Liver (tissue), 3 donors: ENCODE results near the gene HDAC6.

ENCODE experiments used
- GABPA ChIP-seq, 2 donors: IDR thresholded peaks in 1 of 2; conservative IDR thresholded peaks in 1 of 2; 2 replicates each; pipeline ENCODE4 v1.6.1; 2016; ENCODE audit warnings: antibody characterized with exemption in 2 of 2, mild to moderate bottlenecking in 1 of 2, moderate library complexity in 1 of 2
- JUND ChIP-seq, 2 donors: IDR thresholded peaks; 2 replicates each; pipeline ENCODE4 v1.6.1; 2016; ENCODE audit warnings: antibody characterized with exemption in 2 of 2
- RAD21 ChIP-seq, 2 donors: IDR thresholded peaks; 2 replicates each; pipeline ENCODE4 v1.6.1; 2016; ENCODE audit warnings: antibody characterized with exemption in 2 of 2, mild to moderate bottlenecking in 2 of 2
- TAF1 ChIP-seq: conservative IDR thresholded peaks from 2 replicates; pipeline ENCODE4 v1.6.1; 2016; ENCODE audit warnings: antibody characterized with exemption, mild to moderate bottlenecking
- YY1 ChIP-seq: IDR thresholded peaks from 2 replicates; pipeline ENCODE4 v1.6.1; 2016; ENCODE audit warnings: antibody characterized with exemption, mild to moderate bottlenecking
- TF ChIP-seq, protein P1 (sequence below): IDR thresholded peaks from 2 replicates; pipeline ENCODE4 v1.6.1; 2016; ENCODE audit warnings: antibody characterized with exemption
- TF ChIP-seq, protein P2 (sequence below): fragments of 150-350 bp; IDR thresholded peaks from 2 replicates; pipeline ENCODE4 v1.5.1; 2017; ENCODE audit warnings: improper control_type of control experiment, low read depth, low read length; ENCODE audit not compliant: missing input control
- TF ChIP-seq, protein P3 (sequence below): IDR thresholded peaks from 2 replicates; pipeline ENCODE4 v1.6.1; 2016; ENCODE audit warnings: antibody characterized with exemption, mild to moderate bottlenecking
- TF ChIP-seq, protein P4 (sequence below): IDR thresholded peaks from 2 replicates; pipeline ENCODE4 v1.6.1; 2016; ENCODE audit warnings: antibody characterized with exemption
- donor health status: healthy.
- donor health status: healthy.

DNA sequence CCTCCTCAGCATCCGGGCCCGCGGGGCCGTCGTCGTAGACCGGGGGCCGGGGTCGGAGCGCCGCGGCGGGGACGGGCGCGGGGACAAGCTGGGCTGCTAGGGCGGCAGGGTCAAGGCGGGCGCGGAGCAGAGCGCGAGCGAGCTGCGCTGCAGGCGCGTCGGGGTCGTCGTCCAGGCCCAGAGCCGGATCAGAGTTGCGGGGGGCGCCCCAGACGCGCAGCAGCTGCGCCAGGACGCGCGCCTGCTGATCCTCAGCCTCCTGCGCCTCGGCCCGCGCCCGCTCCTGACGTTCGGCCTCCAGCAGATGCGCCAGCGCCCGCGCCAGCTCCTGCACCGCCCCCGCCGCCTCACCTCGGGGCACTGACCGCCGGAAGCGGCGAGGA lies 30.0 kb downstream of the HDAC6 start:
- TF ChIP-seq, protein P1, sequence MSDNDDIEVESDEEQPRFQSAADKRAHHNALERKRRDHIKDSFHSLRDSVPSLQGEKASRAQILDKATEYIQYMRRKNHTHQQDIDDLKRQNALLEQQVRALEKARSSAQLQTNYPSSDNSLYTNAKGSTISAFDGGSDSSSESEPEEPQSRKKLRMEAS = no peak
- TF ChIP-seq, protein P2, sequence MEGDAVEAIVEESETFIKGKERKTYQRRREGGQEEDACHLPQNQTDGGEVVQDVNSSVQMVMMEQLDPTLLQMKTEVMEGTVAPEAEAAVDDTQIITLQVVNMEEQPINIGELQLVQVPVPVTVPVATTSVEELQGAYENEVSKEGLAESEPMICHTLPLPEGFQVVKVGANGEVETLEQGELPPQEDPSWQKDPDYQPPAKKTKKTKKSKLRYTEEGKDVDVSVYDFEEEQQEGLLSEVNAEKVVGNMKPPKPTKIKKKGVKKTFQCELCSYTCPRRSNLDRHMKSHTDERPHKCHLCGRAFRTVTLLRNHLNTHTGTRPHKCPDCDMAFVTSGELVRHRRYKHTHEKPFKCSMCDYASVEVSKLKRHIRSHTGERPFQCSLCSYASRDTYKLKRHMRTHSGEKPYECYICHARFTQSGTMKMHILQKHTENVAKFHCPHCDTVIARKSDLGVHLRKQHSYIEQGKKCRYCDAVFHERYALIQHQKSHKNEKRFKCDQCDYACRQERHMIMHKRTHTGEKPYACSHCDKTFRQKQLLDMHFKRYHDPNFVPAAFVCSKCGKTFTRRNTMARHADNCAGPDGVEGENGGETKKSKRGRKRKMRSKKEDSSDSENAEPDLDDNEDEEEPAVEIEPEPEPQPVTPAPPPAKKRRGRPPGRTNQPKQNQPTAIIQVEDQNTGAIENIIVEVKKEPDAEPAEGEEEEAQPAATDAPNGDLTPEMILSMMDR = no peak
- TF ChIP-seq, protein P3, sequence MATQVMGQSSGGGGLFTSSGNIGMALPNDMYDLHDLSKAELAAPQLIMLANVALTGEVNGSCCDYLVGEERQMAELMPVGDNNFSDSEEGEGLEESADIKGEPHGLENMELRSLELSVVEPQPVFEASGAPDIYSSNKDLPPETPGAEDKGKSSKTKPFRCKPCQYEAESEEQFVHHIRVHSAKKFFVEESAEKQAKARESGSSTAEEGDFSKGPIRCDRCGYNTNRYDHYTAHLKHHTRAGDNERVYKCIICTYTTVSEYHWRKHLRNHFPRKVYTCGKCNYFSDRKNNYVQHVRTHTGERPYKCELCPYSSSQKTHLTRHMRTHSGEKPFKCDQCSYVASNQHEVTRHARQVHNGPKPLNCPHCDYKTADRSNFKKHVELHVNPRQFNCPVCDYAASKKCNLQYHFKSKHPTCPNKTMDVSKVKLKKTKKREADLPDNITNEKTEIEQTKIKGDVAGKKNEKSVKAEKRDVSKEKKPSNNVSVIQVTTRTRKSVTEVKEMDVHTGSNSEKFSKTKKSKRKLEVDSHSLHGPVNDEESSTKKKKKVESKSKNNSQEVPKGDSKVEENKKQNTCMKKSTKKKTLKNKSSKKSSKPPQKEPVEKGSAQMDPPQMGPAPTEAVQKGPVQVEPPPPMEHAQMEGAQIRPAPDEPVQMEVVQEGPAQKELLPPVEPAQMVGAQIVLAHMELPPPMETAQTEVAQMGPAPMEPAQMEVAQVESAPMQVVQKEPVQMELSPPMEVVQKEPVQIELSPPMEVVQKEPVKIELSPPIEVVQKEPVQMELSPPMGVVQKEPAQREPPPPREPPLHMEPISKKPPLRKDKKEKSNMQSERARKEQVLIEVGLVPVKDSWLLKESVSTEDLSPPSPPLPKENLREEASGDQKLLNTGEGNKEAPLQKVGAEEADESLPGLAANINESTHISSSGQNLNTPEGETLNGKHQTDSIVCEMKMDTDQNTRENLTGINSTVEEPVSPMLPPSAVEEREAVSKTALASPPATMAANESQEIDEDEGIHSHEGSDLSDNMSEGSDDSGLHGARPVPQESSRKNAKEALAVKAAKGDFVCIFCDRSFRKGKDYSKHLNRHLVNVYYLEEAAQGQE = no peak
- TF ChIP-seq YY1 (no peak), GABPA (IDR thresholded peaks at IDR 0.05 in 1 of 2, conservative IDR thresholded peaks at IDR 0.05 in 1 of 2) (no peak), JUND (IDR thresholded peaks at IDR 0.05) (no peak), RAD21 (IDR thresholded peaks at IDR 0.05) (no peak), TAF1 (no peak)
- TF ChIP-seq, protein P4, sequence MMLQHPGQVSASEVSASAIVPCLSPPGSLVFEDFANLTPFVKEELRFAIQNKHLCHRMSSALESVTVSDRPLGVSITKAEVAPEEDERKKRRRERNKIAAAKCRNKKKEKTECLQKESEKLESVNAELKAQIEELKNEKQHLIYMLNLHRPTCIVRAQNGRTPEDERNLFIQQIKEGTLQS = no peak
